Measurements from ENCODE around the gene IGF2R.
A peak's percentile ranks its signal among the peaks of the same experiment; 100 is the strongest.
"Not testable (repeated sequence)": the region's sequence is repeated elsewhere in the genome, so short reads cannot be mapped to it uniquely, and the experiment has no call there.

Gene IGF2R

GRCh38 chr6:160102956-160103824 lies 134.3 kb downstream of the IGF2R start:
- DNase-seq = peak; percentile 34 to 63

- DNase-seq = no peak
Observed at GRCh38 chr6:160103825-160104100, 134.9 kb downstream of the IGF2R start.

GRCh38 chr6:160104821-160105517 lies 136.1 kb downstream of the IGF2R start:
- no peak for DNase-seq

GRCh38 chr6:160106010-160106409 lies 137.1 kb downstream of the IGF2R start:
- no peak for DNase-seq

- DNase-seq = no peak
Observed at GRCh38 chr6:160106701-160107100, 137.8 kb downstream of the IGF2R start.

- DNase-seq = no peak
Observed at GRCh38 chr6:160108077-160108476, 139.2 kb downstream of the IGF2R start.

- no peak for DNase-seq
Observed at GRCh38 chr6:160110586-160111123, 141.8 kb downstream of the IGF2R start.

- DNase-seq = no peak
Observed at GRCh38 chr6:160111806-160112205, 142.9 kb downstream of the IGF2R start.

- DNase-seq = no peak
Observed at GRCh38 chr6:160112628-160113299, 143.9 kb downstream of the IGF2R start.

GRCh38 chr6:160114536-160114935 lies 145.7 kb downstream of the IGF2R start:
- not testable (repeated sequence) for DNase-seq

GRCh38 chr6:160115421-160115820 lies 146.5 kb downstream of the IGF2R start:
- no peak for DNase-seq

- DNase-seq = no peak
Observed at GRCh38 chr6:160116411-160116810, 147.5 kb downstream of the IGF2R start.

- no peak for DNase-seq
Observed at GRCh38 chr6:160117137-160117536, 148.3 kb downstream of the IGF2R start.

- no peak for DNase-seq
Observed at GRCh38 chr6:160118620-160119229, 149.8 kb downstream of the IGF2R start.

GRCh38 chr6:160120087-160120486 lies 151.2 kb downstream of the IGF2R start:
- DNase-seq = no peak

- no peak for DNase-seq
Observed at GRCh38 chr6:160121558-160121957, 152.7 kb downstream of the IGF2R start, which contains the start of gene SLC22A1. Gene SLC22A1, plus strand, starts transcription at chr6:160121815. Its CDS starts 121 bp downstream, at chr6:160121936.

- no peak for DNase-seq
Observed at GRCh38 chr6:160121981-160122380, 153.1 kb downstream of the IGF2R start.

- DNase-seq = no peak
Observed at GRCh38 chr6:160122744-160123143, 153.9 kb downstream of the IGF2R start.

- no peak for DNase-seq
Observed at GRCh38 chr6:160124007-160124406, 155.1 kb downstream of the IGF2R start.

- DNase-seq = no peak
Observed at GRCh38 chr6:160124605-160125004, 155.7 kb downstream of the IGF2R start.

GRCh38 chr6:160125105-160125504 lies 156.2 kb downstream of the IGF2R start:
- not testable (repeated sequence) for DNase-seq

GRCh38 chr6:160127270-160128124 lies 158.6 kb downstream of the IGF2R start:
- DNase-seq = no peak

All from AML-193 (cell line).